Endometrial microvascular endothelial cells (primary cell): Measurements from ENCODE around the gene DEAF1. TPM values are rescaled to one million over a fixed set of nuclear protein-coding genes. Genes with fewer than 3 reads are reported as not detected.

ENCODE experiments used
- in situ Hi-C: cut with HindIII; loops from 2 replicates; pipeline ENCODE4 v1.10.0; 2017; ENCODE audit warnings: low sequenced_read_pairs, low pct_unique_long_range_greater_than_20kb; ENCODE audit errors: inconsistent ontology term
- total RNA-seq: library from RNA; depleted of rRNA; stranded (reverse); fragments of >200 nt; gene quantifications from one replicate; pipeline ENCODE4 v1.2.3, GENCODE V29; 2015; ENCODE audit errors: inconsistent ontology term

DEAF1 gene
- total RNA-seq, 1 donor from 2014 or later: 28.2 TPM

- in situ Hi-C loops: no loop called here
These were observed 27.4 kb upstream of the DEAF1 start for GRCh38 chr11:722346-722811.

- in situ Hi-C loops: no loop called here
These were observed 26.8 kb upstream of the DEAF1 start for GRCh38 chr11:721741-722345.

- in situ Hi-C loops: no loop called here
These were observed 26.3 kb upstream of the DEAF1 start for GRCh38 chr11:721247-721740.

GRCh38 chr11:720642-721246 is 25.7 kb upstream of the DEAF1 start:
- in situ Hi-C loops: no loop called here

- in situ Hi-C loops: no loop called here
These were observed 25.1 kb upstream of the DEAF1 start for GRCh38 chr11:720017-720641.

- in situ Hi-C loops: no loop called here
These were observed 24.4 kb upstream of the DEAF1 start for GRCh38 chr11:719214-720016.

- in situ Hi-C loops: no loop called here
These were observed 19.4 kb upstream of the DEAF1 start for GRCh38 chr11:714436-714835.

- in situ Hi-C loops: no loop called here
These were observed 14.3 kb upstream of the DEAF1 start for GRCh38 chr11:709109-709997.

GRCh38 chr11:708511-708910 is 13.5 kb upstream of the DEAF1 start:
- in situ Hi-C loops: no loop called here

- in situ Hi-C loops: no loop called here
These were observed 12.9 kb upstream of the DEAF1 start for GRCh38 chr11:707817-708420.

GRCh38 chr11:706957-707816 is 12.2 kb upstream of the DEAF1 start:
- in situ Hi-C loops: no loop called here

GRCh38 chr11:706439-706956 is 11.5 kb upstream of the DEAF1 start:
- in situ Hi-C loops: no loop called here

GRCh38 chr11:705646-706438 is 10.8 kb upstream of the DEAF1 start, which contains the start of gene EPS8L2:
TSS of gene EPS8L2 (plus strand) at chr11:706231. CDS start at chr11:709408, 3,177 bp downstream.
- in situ Hi-C loops: no loop called here

GRCh38 chr11:704781-705645 is 10.0 kb upstream of the DEAF1 start:
- in situ Hi-C loops: no loop called here

GRCh38 chr11:704228-704674 is 9.2 kb upstream of the DEAF1 start:
- in situ Hi-C loops: no loop called here
